GM23248 (cell line): ENCODE data around the gene CCBE1.

Experiments used
- EZH2 ChIP-seq: fragments of 200-600 bp; sonication (generic); IDR thresholded peaks from 2 replicates; pipeline ENCODE4 v1.6.1; 2018; ENCODE audit warnings: antibody characterized with exemption, mild to moderate bottlenecking; ENCODE audit not compliant: insufficient read depth, poor library complexity, severe bottlenecking
- EZH2phosphoT487 ChIP-seq: fragments of 200-600 bp; sonication (generic); IDR thresholded peaks from 2 replicates; pipeline ENCODE4 v1.6.1; 2018; ENCODE audit warnings: antibody characterized with exemption, moderate library complexity, mild to moderate bottlenecking, low read depth; ENCODE audit not compliant: insufficient read depth

GRCh38 chr18:59724103-59724502, 26.9 kb upstream of the CCBE1 start:
- TF ChIP-seq EZH2 (no peak), EZH2phosphoT487 (no peak)
